HG02763 (cell line): Measurements from ENCODE around the gene SCML2.
"Not testable (repeated sequence)": the region's sequence is repeated elsewhere in the genome, so short reads cannot be mapped to it uniquely, and the experiment has no call there.

Experiments
- ATAC-seq: cut with Tn5 transposase; IDR thresholded peaks from one replicate; pipeline ENCODE4 v1.9.1; 2021; ENCODE audit warnings: mild to moderate bottlenecking, moderate library complexity; ENCODE audit not compliant: unreplicated experiment

The SCML2 gene

GRCh38 chrX:18354369-18355223 lies at the start of gene SCML2:
Gene SCML2 (minus strand): TSS chrX:18354688. CDS start chrX:18334071, 20,617 bp downstream.
- ATAC-seq = no peak

DNA sequence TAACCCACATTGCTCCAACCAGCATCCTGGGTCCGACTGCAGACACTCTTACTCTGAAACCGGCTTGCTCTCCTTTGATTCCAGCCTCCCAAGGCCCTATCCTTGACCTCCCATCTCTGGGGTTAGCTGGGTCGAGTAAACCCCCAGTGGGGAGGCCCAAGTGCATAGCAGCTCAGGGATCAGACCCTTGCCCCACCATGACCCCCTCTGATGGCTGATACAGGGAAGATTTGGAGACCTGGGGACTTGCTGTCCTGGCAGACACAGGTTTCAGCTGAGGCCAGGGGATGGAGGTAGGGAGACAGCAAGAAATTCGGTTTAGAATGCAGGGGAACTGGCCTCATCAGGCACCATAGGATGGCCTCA lies 47.3 kb upstream of the SCML2 start:
- no peak for ATAC-seq

DNA sequence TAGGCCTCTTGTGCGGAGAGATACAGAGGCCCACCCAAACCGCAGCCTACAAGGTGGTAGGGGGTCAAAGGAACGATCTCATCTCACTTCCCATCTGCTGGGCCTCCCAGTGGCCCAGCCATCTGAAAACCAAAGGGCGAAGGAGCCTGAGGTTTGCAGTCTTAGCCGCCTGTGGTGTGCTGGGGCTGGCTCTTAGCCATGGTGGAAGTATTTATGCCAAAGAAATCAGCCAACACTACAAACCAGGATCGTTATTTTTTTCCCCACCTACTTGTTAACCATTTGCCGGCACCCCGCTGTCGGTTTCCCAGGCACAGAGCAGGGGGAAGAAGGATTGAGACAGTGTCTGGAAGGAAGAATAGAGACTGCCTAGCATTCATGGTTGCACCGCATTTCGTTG lies 40.0 kb upstream of the SCML2 start:
- no peak for ATAC-seq

DNA sequence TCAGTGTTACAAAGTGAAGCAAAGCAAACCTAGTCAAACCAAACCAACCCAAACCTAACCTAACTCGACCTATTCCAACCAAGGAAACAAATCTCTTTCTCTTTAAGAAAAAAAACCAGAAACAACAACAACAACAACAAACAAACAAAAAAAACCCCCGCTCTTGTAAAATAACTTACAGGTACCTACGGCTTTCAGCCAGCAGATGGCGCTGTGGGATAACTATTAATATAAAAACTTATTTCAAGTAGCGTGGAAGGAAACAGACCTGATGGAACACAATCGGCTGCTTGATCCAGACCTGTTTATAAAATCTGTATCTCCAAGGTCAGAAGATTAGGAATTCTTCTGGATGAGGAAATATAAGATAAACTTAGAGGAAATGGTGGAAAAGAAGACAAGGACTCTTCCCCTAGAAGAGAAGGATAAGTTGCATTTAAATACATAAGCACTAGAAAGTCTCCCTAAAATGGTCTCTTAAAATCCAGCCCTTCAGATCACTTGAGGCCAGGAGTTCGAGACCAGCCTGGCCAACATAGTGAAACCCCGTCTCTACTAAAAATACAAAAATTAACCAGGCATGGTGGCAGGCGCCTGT lies 36.6 kb upstream of the SCML2 start:
- no peak for ATAC-seq

DNA sequence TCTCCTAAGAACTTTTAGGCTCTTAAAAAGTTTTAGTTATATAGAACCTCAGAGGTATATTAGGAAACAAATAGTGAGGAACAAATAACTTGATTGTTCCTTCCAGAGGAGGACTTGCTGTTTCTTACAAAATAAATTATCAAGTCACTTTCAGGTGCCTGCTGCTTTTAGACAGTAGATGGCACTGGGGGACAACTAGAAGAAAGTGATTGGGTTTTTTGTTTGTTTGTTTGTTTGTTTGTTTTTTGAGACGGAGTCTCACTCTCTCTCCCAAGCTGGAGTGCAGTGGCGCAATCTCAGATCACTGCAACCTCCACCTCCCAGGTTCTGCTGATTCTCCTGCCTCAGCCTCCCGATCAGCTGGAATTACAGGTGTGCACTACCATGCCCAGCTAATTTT lies 35.5 kb upstream of the SCML2 start:
- ATAC-seq = no peak

GRCh38 chrX:18377796-18378195 lies 23.3 kb upstream of the SCML2 start:
- ATAC-seq = no peak

- ATAC-seq = not testable (repeated sequence)
These were observed 20.8 kb upstream of the SCML2 start for GRCh38 chrX:18375131-18375805.

- not testable (repeated sequence) for ATAC-seq
These were observed 14.6 kb upstream of the SCML2 start for GRCh38 chrX:18369096-18369495.

DNA sequence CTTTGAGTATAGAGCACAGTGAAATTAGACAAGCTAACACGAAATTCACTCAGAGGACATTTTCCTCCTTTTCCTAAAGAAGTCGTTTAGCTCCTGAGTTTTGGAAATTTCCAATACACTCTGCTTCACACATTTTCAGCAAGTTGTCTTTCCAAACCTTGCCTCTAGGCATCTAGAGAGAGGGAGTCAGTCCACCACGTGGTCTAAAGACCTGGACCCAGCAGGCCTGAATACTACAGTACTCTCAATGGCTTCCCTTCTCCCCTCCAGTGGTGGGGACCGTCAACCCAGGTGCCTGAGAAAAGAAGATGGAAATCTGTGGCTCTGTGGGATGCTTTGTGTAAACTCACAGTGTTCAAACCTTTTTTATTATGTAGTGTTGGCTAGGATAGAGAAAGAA lies 13.9 kb upstream of the SCML2 start:
- no peak for ATAC-seq

DNA sequence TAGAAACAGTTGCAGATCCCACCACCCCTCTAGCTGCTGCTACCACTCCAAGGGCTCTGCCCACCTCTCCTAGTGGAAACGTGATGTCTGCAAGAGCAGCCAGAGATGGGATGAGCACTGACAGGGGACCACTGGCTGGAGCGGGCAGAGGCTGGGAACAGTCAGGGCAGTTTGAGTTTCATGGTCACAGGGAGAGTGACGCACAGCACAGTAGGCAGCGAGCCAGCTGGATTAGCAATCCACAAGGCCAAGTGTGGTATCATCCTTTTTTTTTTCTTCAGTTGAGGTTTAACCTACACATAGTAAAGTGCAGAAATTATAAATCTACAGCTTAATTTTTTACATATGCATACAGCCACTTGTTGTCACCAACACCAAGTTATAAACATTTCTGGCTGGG lies 6.4 kb upstream of the SCML2 start:
- no peak for ATAC-seq

- ATAC-seq = no peak
These were observed 538 bp downstream of the SCML2 start for GRCh38 chrX:18353931-18354368.

- ATAC-seq = no peak
These were observed 2.7 kb downstream of the SCML2 start for GRCh38 chrX:18351784-18352183.

DNA sequence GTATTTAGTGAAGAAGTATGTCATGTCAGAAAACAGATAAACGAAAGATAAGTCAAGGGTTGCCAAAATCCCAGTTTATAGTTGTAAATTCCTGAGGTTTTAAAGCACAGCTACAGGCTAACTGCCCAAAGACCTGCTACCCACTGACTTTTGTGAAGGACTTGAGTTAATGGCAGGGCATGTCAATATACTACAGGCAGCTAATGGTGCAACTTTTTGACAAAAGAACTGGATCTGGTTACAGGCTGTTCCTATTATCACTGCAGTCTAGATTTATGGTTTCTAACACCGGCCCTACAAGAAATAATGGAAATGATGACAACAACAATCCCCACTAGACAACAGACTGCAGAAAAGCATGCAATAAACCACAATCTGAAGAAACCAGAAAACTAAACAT lies 6.4 kb downstream of the SCML2 start:
- ATAC-seq = no peak

DNA sequence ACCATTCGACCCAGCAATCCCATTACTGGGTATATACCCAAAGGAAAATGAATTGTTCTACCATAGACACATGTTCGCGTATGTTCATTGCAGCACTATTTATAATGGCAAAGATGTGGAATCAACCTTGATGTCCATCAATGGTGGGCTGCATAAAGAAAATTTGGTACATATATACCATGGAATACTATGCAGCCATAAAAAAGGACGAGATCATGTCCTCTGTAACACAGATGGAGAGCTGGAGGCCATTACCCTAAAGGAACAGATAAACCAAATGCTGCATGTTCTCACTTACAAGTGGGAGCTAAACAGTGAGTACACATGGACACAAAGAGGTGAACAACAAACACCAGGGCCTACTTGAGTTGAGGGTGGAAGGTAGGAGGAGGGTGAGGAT lies 45.1 kb downstream of the SCML2 start:
- ATAC-seq = no peak

DNA sequence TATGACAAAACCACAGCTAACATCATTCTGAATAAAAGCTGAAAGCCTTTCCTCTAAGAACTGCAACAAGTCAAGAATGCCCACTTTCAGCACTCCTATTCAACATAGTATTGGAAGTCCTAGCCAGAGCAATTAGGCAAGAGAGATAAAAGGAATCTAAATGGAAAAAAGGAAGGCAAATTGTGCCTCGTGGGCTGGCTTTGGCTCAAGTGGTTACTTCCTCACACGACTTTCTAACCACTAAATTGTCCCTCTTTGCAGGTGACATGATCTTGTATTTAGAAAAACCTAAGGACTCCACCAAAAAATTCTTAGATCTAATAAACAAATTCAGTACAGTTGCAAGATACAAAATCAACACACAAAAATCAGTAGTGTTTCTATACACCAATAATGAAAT lies 57.2 kb downstream of the SCML2 start:
- ATAC-seq = no peak

DNA sequence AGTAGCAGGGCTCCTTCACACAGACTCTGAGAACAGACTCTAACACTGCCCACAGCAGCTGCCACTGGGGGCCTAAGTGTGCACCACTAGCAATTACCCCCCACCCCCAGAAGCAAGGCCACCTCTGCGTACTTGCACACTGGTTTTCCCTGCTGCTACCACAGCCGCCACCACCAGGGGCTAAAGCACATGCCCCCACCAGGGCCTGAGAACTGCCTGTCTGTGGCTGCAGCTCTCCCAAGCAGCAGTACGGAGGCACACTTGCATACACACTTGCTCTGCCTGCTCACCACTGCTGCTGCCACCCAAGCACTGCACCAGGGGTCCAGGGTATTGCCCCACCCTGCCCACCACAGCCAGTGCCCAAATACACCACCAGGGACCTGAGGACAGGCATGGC lies 59.6 kb downstream of the SCML2 start:
- no peak for ATAC-seq

DNA sequence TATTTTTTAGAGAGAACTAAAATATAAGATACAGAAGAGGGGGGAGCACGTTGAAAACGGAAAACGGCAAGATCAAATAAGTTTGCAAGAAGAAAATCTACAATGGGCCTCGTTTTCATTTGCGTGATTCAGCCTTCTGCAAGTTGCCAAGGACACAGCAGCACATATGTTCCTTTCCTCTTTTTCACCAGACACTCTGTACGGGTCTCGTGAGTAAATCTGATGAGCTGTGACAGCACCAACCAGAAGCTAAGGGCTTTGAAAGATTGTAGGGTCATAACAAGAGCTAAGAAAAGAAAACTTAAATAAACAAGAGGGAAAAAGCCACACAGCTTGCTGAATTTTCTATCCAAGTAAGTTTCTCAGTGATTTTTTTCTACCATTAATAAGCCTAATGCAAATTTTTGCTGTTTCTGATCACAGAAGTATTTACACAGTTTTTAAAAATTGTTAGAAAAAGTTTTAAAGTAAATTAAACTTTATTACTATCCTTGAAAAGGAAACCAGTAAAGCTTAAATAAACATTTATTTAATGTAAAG lies 63.4 kb downstream of the SCML2 start:
- no peak for ATAC-seq

DNA sequence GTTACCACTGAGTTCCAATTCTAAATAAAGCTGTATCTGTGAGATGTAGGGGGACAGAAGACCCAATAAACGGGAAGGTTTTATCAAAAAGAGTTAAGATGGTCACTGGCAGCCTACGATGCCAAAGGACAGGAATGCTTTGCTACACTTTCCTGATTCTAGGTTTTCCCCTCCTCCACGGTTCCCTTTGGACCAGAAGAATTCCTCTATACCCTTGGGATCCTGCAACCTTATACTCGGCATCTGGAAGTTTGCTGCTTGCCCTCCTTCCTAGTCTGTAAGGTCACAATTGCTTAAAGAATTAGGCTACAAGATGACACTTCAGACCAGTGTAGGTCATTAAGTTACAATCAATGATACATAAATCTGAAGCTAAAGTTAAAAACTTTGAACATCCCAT lies 64.3 kb downstream of the SCML2 start:
- no peak for ATAC-seq

DNA sequence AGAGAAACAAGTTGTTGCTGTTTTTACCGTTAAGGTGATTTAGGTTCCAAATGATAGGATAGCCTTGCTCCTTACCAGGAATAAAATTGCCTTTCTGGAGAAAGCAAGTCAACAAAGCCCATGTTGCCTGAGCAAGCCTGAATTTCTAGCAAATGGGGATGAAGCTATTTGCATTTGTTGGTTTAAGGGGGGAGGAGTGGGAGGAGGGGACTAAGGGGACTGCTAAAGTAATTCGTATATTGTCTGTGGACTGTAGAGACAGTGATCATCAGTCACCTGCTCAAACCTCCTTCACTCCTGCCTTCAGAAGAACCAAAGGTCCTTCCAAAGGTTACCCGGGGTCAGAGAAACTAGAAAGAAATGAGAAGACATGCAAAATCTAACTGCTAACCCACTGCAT lies 65.8 kb downstream of the SCML2 start:
- no peak for ATAC-seq

DNA sequence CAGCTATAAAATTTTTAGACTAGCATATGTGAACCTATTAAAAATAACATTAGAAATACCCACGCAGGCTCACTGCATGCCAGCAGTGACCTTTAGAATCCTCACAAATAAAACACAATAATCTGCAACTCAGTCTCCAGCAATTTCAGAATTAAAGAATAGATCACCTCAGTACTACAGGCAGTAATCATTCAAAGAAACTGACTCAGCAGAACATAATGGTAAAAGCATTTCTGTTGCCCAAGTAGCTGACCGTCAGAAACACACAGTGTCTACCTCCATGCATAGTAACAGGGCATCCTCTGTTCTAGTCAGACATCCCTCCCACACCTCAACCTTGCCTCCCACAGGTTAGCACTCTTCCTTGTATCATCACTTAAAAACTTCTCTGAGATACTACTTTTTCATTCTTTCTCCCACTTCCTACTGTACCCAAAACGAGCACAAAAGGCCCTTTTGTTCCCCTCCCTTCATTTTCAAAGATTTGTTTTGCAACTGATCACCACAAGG lies 68.1 kb downstream of the SCML2 start:
- no peak for ATAC-seq

DNA sequence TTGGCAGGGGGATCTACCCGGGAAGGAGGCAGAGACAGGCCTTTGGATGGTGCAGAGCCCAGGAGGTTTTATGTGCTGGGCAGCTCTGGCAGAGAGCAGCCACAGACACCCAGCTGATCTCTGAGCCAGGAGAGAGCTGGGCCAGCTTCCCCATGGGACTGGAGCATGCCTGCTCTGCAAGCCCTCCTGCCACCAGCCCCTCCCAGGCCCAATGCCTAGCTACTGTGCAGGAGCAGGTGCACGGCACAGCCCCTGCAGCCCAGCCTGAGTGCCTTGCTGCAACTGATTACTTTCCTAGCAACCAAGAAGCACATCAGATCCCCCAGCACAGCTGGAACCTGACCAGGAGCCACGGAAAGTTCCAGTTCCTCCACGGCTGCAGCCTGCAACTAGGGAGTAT lies 76.0 kb downstream of the SCML2 start:
- ATAC-seq = no peak

- no peak for ATAC-seq
These were observed 82.3 kb downstream of the SCML2 start for GRCh38 chrX:18272222-18272621.
